GM23338 (cell line): ENCODE data around the gene NID1. TPM values are rescaled to one million over a fixed set of nuclear protein-coding genes. Genes with fewer than 3 reads are reported as not detected.

Source experiments
- ATAC-seq: fragments of 200-7000 bp; cut with Tn5 transposase; 3 replicates; pipeline ENCODE4 v1.9.1; 2020
- DNase-seq: peaks from one replicate; pipeline ENCODE4 v3.0.0-alpha.2; 2015; ENCODE audit warnings: low spot score
- H2AFZ ChIP-seq: fragments of 200-600 bp; sonication (generic); 2 replicates; pipeline ENCODE4 v1.8.0; 2016; ENCODE audit warnings: antibody characterized with exemption, mild to moderate bottlenecking, moderate library complexity
- H3F3A ChIP-seq: fragments of 200-600 bp; sonication (generic); replicated peaks from 2 replicates; pipeline ENCODE4 v1.8.0; 2017; ENCODE audit warnings: antibody characterized with exemption, mixed run types, low read depth
- H3K27ac ChIP-seq: fragments of 200-600 bp; sonication (generic); 2 replicates; pipeline ENCODE4 v1.6.1; 2016; ENCODE audit warnings: low read depth
- H3K27me3 ChIP-seq: fragments of 200-600 bp; sonication (generic); 2 replicates; pipeline ENCODE4 v1.8.0; 2016; ENCODE audit warnings: mild to moderate bottlenecking, mixed run types, moderate library complexity; ENCODE audit not compliant: insufficient read depth
- H3K36me3 ChIP-seq: fragments of 200-600 bp; sonication (generic); 2 replicates; pipeline ENCODE4 v1.8.0; 2016; ENCODE audit warnings: mild to moderate bottlenecking; ENCODE audit not compliant: insufficient read depth
- H3K4me1 ChIP-seq: fragments of 200-600 bp; sonication (generic); 2 replicates; pipeline ENCODE4 v1.8.0; 2016; ENCODE audit warnings: mild to moderate bottlenecking, moderate library complexity; ENCODE audit not compliant: insufficient read depth
- H3K4me2 ChIP-seq: fragments of 200-600 bp; sonication (generic); 2 replicates; pipeline ENCODE4 v1.7.1; 2017; ENCODE audit warnings: mixed run types
- H3K4me3 ChIP-seq: fragments of 200-600 bp; sonication (generic); 2 replicates; pipeline ENCODE4 v1.6.1; 2016; ENCODE audit warnings: mixed run types
- H3K79me2 ChIP-seq: fragments of 200-600 bp; sonication (generic); replicated peaks from 2 replicates; pipeline ENCODE4 v1.8.0; 2017; ENCODE audit warnings: mild to moderate bottlenecking; ENCODE audit not compliant: insufficient read depth
- H3K9me2 ChIP-seq: fragments of 200-600 bp; sonication (generic); 2 replicates; pipeline ENCODE4 v1.8.0; 2017; ENCODE audit not compliant: insufficient read depth
- H4K20me1 ChIP-seq: fragments of 200-600 bp; sonication (generic); replicated peaks from 2 replicates; pipeline ENCODE4 v1.8.0; 2017; ENCODE audit warnings: mild to moderate bottlenecking; ENCODE audit not compliant: insufficient read depth
- H3K27ac Mint-ChIP-seq: 2 replicates; pipeline ENCODE4 v1.8.0; 2020; ENCODE audit warnings: inconsistent platforms, mild to moderate bottlenecking, moderate library complexity, mixed read lengths
- H3K27me3 Mint-ChIP-seq: 3 replicates; pipeline ENCODE4 v1.8.0; 2022; ENCODE audit warnings: low read depth, mild to moderate bottlenecking, moderate library complexity, mixed read lengths, inconsistent platforms; ENCODE audit not compliant: insufficient read depth, poor library complexity
- H3K36me3 Mint-ChIP-seq: 3 replicates; pipeline ENCODE4 v1.8.0; 2021; ENCODE audit warnings: low read depth, mild to moderate bottlenecking, inconsistent platforms, moderate library complexity, mixed read lengths
- H3K4me1 Mint-ChIP-seq: 3 replicates; pipeline ENCODE4 v1.8.0; 2020; ENCODE audit warnings: mild to moderate bottlenecking, inconsistent platforms, mixed read lengths
- H3K4me3 Mint-ChIP-seq: 3 replicates; pipeline ENCODE4 v1.8.0; 2021; ENCODE audit warnings: moderate library complexity, mild to moderate bottlenecking, inconsistent platforms, mixed read lengths
- H3K9me3 Mint-ChIP-seq: 3 replicates; pipeline ENCODE4 v1.8.0; 2020; ENCODE audit warnings: moderate library complexity, mild to moderate bottlenecking, inconsistent platforms, mixed read lengths
- CREB1 ChIP-seq: fragments of 250-450 bp; sonication (Bioruptor Pico); IDR thresholded peaks from 2 replicates; pipeline ENCODE4 v1.5.0; 2020; ENCODE audit warnings: low read depth, mild to moderate bottlenecking, moderate library complexity
- CTCF ChIP-seq, 2 experiments: fragments of 200-600 bp in 1 of 2; sonication (generic) in 1 of 2; conservative IDR thresholded peaks; 2 replicates each; pipeline versions ENCODE4 v1.5.1 to v1.6.1; 2016 to 2017; ENCODE audit warnings: antibody characterized with exemption in 2 of 2, low read depth in 2 of 2, mild to moderate bottlenecking in 2 of 2, moderate library complexity in 1 of 2
- ETS1 ChIP-seq: IDR thresholded peaks from 2 replicates; pipeline ENCODE4 v1.6.1; 2016; ENCODE audit warnings: antibody characterized with exemption
- EZH2 ChIP-seq: fragments of 200-600 bp; sonication (generic); IDR thresholded peaks from one replicate; pipeline ENCODE4 v1.8.0; 2017; ENCODE audit warnings: antibody characterized with exemption, mild to moderate bottlenecking, low read depth; ENCODE audit not compliant: unreplicated experiment
- EZH2phosphoT487 ChIP-seq: fragments of 200-600 bp; sonication (generic); IDR thresholded peaks from one replicate; pipeline ENCODE4 v1.8.1; 2018; ENCODE audit warnings: antibody characterized with exemption; ENCODE audit not compliant: unreplicated experiment
- JUNB ChIP-seq: IDR thresholded peaks from one replicate; pipeline ENCODE4 v1.6.1; 2016; ENCODE audit warnings: antibody characterized with exemption; ENCODE audit not compliant: unreplicated experiment
- NANOG ChIP-seq: IDR thresholded peaks from 2 replicates; pipeline ENCODE4 v1.6.1; 2016; ENCODE audit warnings: antibody characterized with exemption, borderline replicate concordance
- POLR2AphosphoS5 ChIP-seq: IDR thresholded peaks from 2 replicates; pipeline ENCODE4 v1.6.1; 2016; ENCODE audit warnings: antibody characterized with exemption, low read depth
- REST ChIP-seq: IDR thresholded peaks from one replicate; pipeline ENCODE4 v1.6.1; 2018; ENCODE audit warnings: antibody characterized with exemption; ENCODE audit not compliant: unreplicated experiment
- STAT1 ChIP-seq: IDR thresholded peaks from one replicate; pipeline ENCODE4 v1.6.1; 2016; ENCODE audit warnings: antibody characterized with exemption; ENCODE audit not compliant: unreplicated experiment
- ZNF462 ChIP-seq: fragments of 250-450 bp; sonication (Bioruptor Pico); IDR thresholded peaks from 2 replicates; pipeline ENCODE4 v1.5.0; 2020; ENCODE audit warnings: mild to moderate bottlenecking, moderate library complexity
- polyA plus RNA-seq: library from polyadenylated mRNA; unstranded; fragments of >200 nt; fragmentation: Nextera tagmentation; extraction: Ambion mirVana; gene quantifications from 2 replicates; pipeline ENCODE4 v1.2.1, GENCODE V29; 2016
- total RNA-seq: library from RNA; depleted of rRNA; stranded (reverse); fragments of >200 nt; shearing (Covaris generic); gene quantifications from 2 replicates; pipeline ENCODE4 v1.2.3, GENCODE V29; 2014

NID1 gene
- total and polyA plus RNA-seq, 2 experiments from 2014 or later = 7.1 to 32.5 TPM

GRCh38 chr1:236065509-236066005 is 667 bp upstream of the NID1 start (continued):
- no peak for TF ChIP-seq ZNF462 (CRISPR knock-in tag)

- H3K4me3 Mint-ChIP-seq = peak overlapping the region; percentile 78
- H3K36me3 Mint-ChIP-seq = peaks cover 2% of the 10 kb centered on the region
- no peaks in the 10 kb centered on the region for H3K36me3 ChIP-seq
- H3K4me1 Mint-ChIP-seq = peaks cover 19% of the 10 kb centered on the region
- H3K27ac ChIP-seq = no peak overlapping the region
- peak overlapping the region; percentile 94 for H3K4me2 ChIP-seq
- no peak overlapping the region for H3K27ac Mint-ChIP-seq
- peak; percentile 13 for ATAC-seq
- peaks cover 14% of the 10 kb centered on the region for H3K4me1 ChIP-seq
- no peaks in the 10 kb centered on the region for H3K9me2 ChIP-seq
- H2AFZ ChIP-seq = peak overlapping the region; percentile 91
- peaks cover 49% of the 10 kb centered on the region for H3K27me3 ChIP-seq
- no peaks in the 10 kb centered on the region for H3K9me3 Mint-ChIP-seq
- 0 out of 2 replicates have a peak, but pooled peaks cover 4% of the 10 kb centered on the region for H3F3A ChIP-seq
- peak; percentile 62 for DNase-seq
- no peaks in the 10 kb centered on the region for H3K79me2 ChIP-seq
- peaks cover 26% of the 10 kb centered on the region for H3K27me3 Mint-ChIP-seq
- H3K4me3 ChIP-seq = peak overlapping the region; percentile 84
- peaks cover 10% of the 10 kb centered on the region for H4K20me1 ChIP-seq
- TF ChIP-seq CTCF (conservative IDR thresholded peaks at IDR 0.05; ENCODE audit: low read depth in 2 of 2) (no peak), CREB1 (CRISPR knock-in tag) (no peak), JUNB (no peak), NANOG (no peak), EZH2phosphoT487 (no peak), STAT1 (no peak), POLR2AphosphoS5 (no peak), ETS1 (no peak), EZH2 (no peak), REST (no peak)
Measured at GRCh38 chr1:236063919-236064673, 794 bp downstream of the NID1 start.
